Thymus (tissue), 11 donors: ENCODE results near the gene KLF3. TPM values are rescaled to one million over a fixed set of nuclear protein-coding genes. Genes with fewer than 3 reads are reported as not detected.

ENCODE experiments used
- DNase-seq, 9 donors: peaks; one replicate each; pipeline ENCODE4 v3.0.0-alpha.2; 2013; ENCODE audit warnings: low spot score in 9 of 9, low read depth in 6 of 9, missing footprints in 1 of 9
- H3K27ac ChIP-seq, 2 donors: one replicate each; pipeline ENCODE4 v1.5.1; 2013; ENCODE audit warnings: control low read depth in 1 of 2, low read depth in 1 of 2, low read length in 1 of 2, mild to moderate bottlenecking in 1 of 2, moderate library complexity in 1 of 2
- H3K27me3 ChIP-seq, 2 donors: one replicate each; pipeline ENCODE4 v1.5.1; 2013; ENCODE audit warnings: low read length in 1 of 2; ENCODE audit not compliant: control insufficient read depth in 2 of 2, insufficient read depth in 1 of 2
- H3K36me3 ChIP-seq, 2 donors: one replicate each; pipeline ENCODE4 v1.5.1; 2013; ENCODE audit warnings: low read length in 1 of 2, mild to moderate bottlenecking in 1 of 2, moderate library complexity in 1 of 2; ENCODE audit not compliant: control insufficient read depth in 2 of 2, insufficient read depth in 2 of 2
- H3K4me1 ChIP-seq, 2 donors: one replicate each; pipeline ENCODE4 v1.5.1; 2013; ENCODE audit warnings: low read length in 2 of 2; ENCODE audit not compliant: control insufficient read depth in 2 of 2, insufficient read depth in 2 of 2
- H3K4me3 ChIP-seq, 2 donors: one replicate each; pipeline ENCODE4 v1.5.1; 2013; ENCODE audit warnings: low read length in 2 of 2, control low read depth in 1 of 2, mild to moderate bottlenecking in 1 of 2
- H3K9me3 ChIP-seq, 2 donors: one replicate each; pipeline ENCODE4 v1.5.1; 2013; ENCODE audit warnings: low read length in 1 of 2, mild to moderate bottlenecking in 1 of 2; ENCODE audit not compliant: control insufficient read depth in 2 of 2, insufficient read depth in 1 of 2
- WGBS: extraction: QIAGEN DNeasy Blood & Tissue Kit; methylation state at CpG from one replicate; pipeline ENCODE4 v1.1.7; 2013; 5-methylcytosine and 5-hydroxymethylcytosine counted together
- polyA plus RNA-seq: library from polyadenylated mRNA; stranded (reverse); fragments of 200-250 nt; gene quantifications from one replicate; pipeline ENCODE4 v1.2.3, GENCODE V29; 2013
- total RNA-seq: library from RNA; stranded (reverse); fragments of 120-200 nt; gene quantifications from one replicate; pipeline ENCODE4 v1.2.4, GENCODE V29; 2013
- donor health status: healthy.

KLF3 gene
- total and polyA plus RNA-seq, 2 donors = 11.0 to 23.8 TPM

GRCh38 chr4:38717604-38718003 is 53.6 kb downstream of the KLF3 start:
- no peaks in the 10 kb centered on the region for H3K9me3 ChIP-seq
- no peak overlapping the region for H3K4me3 ChIP-seq
- no peak for DNase-seq
- H3K27ac ChIP-seq = no peak overlapping the region
- WGBS = 92% methylated on average over 5 of the region's 5 CpGs
- H3K27me3 ChIP-seq = no peaks in the 10 kb centered on the region
- H3K4me1 ChIP-seq = no peaks in the 10 kb centered on the region
- H3K36me3 ChIP-seq = no peaks in the 10 kb centered on the region

DNA sequence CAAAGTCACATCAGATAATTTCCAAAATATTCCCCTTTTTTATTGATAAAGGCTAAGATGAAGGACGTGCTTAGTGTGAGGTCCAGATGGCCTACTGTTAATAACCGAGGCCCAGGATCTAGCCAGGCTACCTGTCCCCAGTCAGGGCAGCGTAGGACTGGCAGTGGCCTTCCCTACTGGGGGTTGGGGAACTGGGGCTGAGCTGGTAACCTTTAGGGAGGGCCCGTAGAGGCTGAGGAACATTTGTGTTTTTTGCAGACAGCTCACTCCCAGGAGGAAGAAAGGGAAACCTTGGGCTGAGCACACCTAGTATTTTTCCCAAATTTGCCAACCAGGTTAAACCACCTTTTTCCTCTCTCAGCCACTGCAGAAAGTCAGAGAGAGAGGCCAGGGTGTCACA is 59.1 kb downstream of the KLF3 start:
- no peaks in the 10 kb centered on the region for H3K27me3 ChIP-seq
- H3K4me1 ChIP-seq = peaks cover 0 to 11% of the 10 kb centered on the region in 2 donors
- no peak overlapping the region for H3K27ac ChIP-seq
- DNase-seq = no peak
- no peaks in the 10 kb centered on the region for H3K36me3 ChIP-seq
- 93% methylated on average over 4 of the region's 4 CpGs for WGBS
- no peak overlapping the region for H3K4me3 ChIP-seq
- H3K9me3 ChIP-seq = no peaks in the 10 kb centered on the region

DNA sequence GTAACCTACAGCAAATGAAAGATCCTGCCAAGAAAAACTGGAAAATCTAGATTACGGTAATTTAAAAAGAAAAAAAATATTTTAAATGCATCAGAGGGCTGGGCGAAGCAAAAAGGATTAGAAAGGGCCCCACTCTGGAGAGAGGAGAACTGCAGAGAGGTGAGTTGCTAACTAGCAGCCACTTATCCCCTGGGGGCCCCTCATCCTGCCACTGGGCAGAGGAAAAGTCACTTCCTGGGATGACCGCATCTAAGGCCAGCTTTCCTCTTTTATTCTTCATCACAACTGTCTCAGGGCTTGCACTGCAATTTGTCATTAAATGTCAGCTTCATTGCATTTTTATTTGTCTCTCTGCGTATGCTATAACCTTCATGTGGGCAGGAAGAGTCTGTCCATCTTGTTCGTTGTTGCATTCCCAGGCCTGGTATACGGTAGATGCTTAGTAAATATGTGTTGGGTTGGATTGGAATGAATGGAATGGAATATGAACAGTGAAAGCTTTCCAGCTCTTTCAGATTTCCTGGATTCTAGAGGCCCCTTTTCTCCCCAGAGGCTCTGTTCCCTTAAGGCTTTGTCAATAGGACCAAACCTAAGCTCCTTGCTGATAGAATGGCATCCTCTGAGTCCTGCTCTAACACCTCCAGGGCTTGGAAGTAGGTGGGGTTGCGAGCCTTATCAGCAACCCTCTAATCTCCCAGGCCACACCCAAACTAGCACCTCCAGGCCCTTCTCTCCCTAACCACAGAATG is 59.9 kb downstream of the KLF3 start:
- Histone ChIP-seq H3K36me3 (no peaks in the 10 kb centered on the region), H3K4me1 (peaks cover 0 to 11% of the 10 kb centered on the region in 2 donors), H3K9me3 (no peaks in the 10 kb centered on the region), H3K4me3 (no peak overlapping the region), H3K27ac (no peak overlapping the region), H3K27me3 (no peaks in the 10 kb centered on the region)
- WGBS = 90% methylated on average over 7 of the region's 7 CpGs
- DNase-seq = no peak

GRCh38 chr4:38724475-38724808 is 60.4 kb downstream of the KLF3 start:
- no peak for DNase-seq
- no peaks in the 10 kb centered on the region for H3K9me3 ChIP-seq
- no peak overlapping the region for H3K4me3 ChIP-seq
- peaks cover 0 to 11% of the 10 kb centered on the region in 2 donors for H3K4me1 ChIP-seq
- no peaks in the 10 kb centered on the region for H3K27me3 ChIP-seq
- no peak overlapping the region for H3K27ac ChIP-seq
- WGBS = 89% methylated on average over 3 of the region's 3 CpGs
- H3K36me3 ChIP-seq = no peaks in the 10 kb centered on the region

DNA sequence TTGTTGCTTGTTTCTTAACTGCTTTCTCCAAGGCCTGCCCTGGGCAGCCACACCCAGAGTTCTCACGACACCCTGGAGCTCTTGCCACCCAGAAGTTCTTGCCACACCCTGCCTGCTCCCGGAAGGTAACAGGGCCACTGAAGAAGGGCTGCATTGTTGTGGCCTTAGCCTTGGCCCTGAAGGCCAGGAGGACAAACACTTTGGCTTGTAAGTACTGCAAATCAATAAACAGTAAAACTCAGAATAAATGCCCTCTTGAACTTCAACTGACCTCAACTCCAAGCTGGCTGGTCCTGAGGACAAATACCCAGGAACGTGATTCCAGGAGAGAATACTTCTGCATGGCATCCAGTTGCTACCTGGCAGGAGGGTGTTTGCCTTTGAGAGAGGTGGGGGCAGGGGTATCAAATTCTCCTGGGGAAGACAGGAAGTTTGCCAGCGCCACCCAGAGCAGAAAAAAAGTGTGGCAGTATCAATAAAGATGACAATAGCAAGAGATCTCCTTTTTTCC is 64.7 kb downstream of the KLF3 start:
- peaks cover 0 to 13% of the 10 kb centered on the region in 2 donors for H3K4me1 ChIP-seq
- H3K36me3 ChIP-seq = no peaks in the 10 kb centered on the region
- DNase-seq = no peak
- no peak overlapping the region for H3K4me3 ChIP-seq
- no peak overlapping the region for H3K27ac ChIP-seq
- H3K9me3 ChIP-seq = peaks cover 0 to 7% of the 10 kb centered on the region in 2 donors
- no peaks in the 10 kb centered on the region for H3K27me3 ChIP-seq
- WGBS = 80% methylated on average over 4 of the region's 4 CpGs

GRCh38 chr4:38730493-38730829 is 66.5 kb downstream of the KLF3 start:
- Histone ChIP-seq H3K27me3 (no peaks in the 10 kb centered on the region), H3K9me3 (peaks cover 0 to 7% of the 10 kb centered on the region in 2 donors), H3K27ac (no peak overlapping the region), H3K36me3 (no peaks in the 10 kb centered on the region), H3K4me3 (no peak overlapping the region), H3K4me1 (peaks cover 0 to 4% of the 10 kb centered on the region in 2 donors)
- WGBS = 98% methylated on average over 4 of the region's 4 CpGs
- DNase-seq = no peak

GRCh38 chr4:38730830-38731646 is 67.0 kb downstream of the KLF3 start:
- no peaks in the 10 kb centered on the region for H3K36me3 ChIP-seq
- 46% methylated on average over 23 of the region's 23 CpGs for WGBS
- H3K27ac ChIP-seq = no peak overlapping the region
- DNase-seq = peak; percentile 56 to 88 (median 71)
- no peaks in the 10 kb centered on the region for H3K27me3 ChIP-seq
- no peak overlapping the region for H3K4me3 ChIP-seq
- H3K4me1 ChIP-seq = peaks cover 0 to 4% of the 10 kb centered on the region in 2 donors
- H3K9me3 ChIP-seq = peaks cover 0 to 7% of the 10 kb centered on the region in 2 donors

- peaks cover 0 to 4% of the 10 kb centered on the region in 2 donors for H3K4me1 ChIP-seq
- H3K36me3 ChIP-seq = no peaks in the 10 kb centered on the region
- DNase-seq = no peak
- no peak overlapping the region for H3K4me3 ChIP-seq
- H3K9me3 ChIP-seq = peaks cover 0 to 7% of the 10 kb centered on the region in 2 donors
- 96% methylated on average over 2 of the region's 2 CpGs for WGBS
- no peaks in the 10 kb centered on the region for H3K27me3 ChIP-seq
- H3K27ac ChIP-seq = no peak overlapping the region
Measured at GRCh38 chr4:38733663-38734062, 69.7 kb downstream of the KLF3 start.

DNA sequence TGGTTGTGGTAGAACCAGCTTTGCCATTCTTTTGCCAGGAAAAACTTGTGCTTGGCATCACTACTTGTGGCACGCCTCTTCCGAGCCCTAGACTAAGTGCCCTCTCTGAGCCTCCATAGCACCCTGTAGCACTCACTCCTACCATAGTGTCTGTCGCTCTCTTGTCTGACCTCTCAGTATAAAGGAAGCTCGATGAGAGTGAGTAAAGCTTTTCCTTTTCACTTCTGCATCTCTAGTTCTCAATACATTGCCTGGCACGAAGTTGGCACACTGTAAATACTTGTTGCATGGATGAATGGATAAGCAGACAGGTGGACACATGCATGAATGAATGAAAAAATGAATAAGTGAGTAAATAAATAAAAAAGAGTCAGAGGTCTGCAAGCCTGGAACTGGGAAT is 70.4 kb downstream of the KLF3 start:
- peaks cover 0 to 4% of the 10 kb centered on the region in 2 donors for H3K4me1 ChIP-seq
- 91% methylated on average over 5 of the region's 5 CpGs for WGBS

More for the DNA sequence above, 70.4 kb downstream of the KLF3 start:
- DNase-seq = no peak
- H3K9me3 ChIP-seq = peaks cover 0 to 7% of the 10 kb centered on the region in 2 donors
- H3K4me3 ChIP-seq = no peak overlapping the region
- H3K27me3 ChIP-seq = no peaks in the 10 kb centered on the region
- H3K27ac ChIP-seq = no peak overlapping the region
- H3K36me3 ChIP-seq = no peaks in the 10 kb centered on the region
